ENCODE results near the gene LETMD1. TPM values are rescaled to one million over a fixed set of nuclear protein-coding genes. Genes with fewer than 3 reads are reported as not detected.

The LETMD1 gene
- total and polyA plus RNA-seq, 9 donors, result 53.5 to 122 (median 69.2) TPM

DNA sequence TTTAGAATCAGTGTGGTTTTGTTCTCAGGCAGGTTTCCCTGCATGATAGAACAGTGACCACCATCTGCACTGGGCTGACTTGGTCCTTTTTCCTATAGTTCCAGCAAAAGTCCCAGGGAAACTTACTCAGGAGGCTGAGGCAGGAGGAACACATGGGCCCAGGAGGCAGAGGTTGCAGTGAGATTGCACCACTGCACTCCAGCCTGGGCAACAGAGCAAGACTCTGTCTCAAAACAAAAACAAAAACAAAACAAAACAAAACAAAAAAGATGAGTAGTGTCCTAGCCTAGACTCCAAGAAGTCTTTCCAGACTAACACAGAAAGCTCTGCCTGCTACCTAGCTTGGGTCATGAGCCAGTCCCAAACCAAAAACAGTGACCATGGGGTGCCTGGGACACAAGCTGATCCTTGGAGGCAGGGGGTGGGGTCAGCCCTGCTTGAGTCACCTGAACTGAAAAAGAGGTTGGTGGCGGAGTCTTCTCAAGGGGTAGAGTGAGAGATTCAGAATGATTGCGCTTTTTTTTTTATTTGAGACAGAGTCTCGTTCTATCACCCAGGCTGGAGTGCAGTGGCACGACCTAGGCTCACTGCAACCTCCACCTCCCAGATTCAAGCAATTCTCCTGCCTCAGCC is 14.6 kb upstream of the LETMD1 start:
- Histone ChIP-seq H3K4me3 (no peak overlapping the region), H3K27ac (no peak overlapping the region), H3K4me1 (ENCODE audit: insufficient read depth) (no peaks in the 10 kb centered on the region), H3K36me3 (no peaks in the 10 kb centered on the region), H3K27me3 (no peaks in the 10 kb centered on the region), H3K9me3 (no peaks in the 10 kb centered on the region)
- intact Hi-C loops (cut with DNase I), result no loop called here
- DNase-seq, result no peak
- TF ChIP-seq, protein P1, sequence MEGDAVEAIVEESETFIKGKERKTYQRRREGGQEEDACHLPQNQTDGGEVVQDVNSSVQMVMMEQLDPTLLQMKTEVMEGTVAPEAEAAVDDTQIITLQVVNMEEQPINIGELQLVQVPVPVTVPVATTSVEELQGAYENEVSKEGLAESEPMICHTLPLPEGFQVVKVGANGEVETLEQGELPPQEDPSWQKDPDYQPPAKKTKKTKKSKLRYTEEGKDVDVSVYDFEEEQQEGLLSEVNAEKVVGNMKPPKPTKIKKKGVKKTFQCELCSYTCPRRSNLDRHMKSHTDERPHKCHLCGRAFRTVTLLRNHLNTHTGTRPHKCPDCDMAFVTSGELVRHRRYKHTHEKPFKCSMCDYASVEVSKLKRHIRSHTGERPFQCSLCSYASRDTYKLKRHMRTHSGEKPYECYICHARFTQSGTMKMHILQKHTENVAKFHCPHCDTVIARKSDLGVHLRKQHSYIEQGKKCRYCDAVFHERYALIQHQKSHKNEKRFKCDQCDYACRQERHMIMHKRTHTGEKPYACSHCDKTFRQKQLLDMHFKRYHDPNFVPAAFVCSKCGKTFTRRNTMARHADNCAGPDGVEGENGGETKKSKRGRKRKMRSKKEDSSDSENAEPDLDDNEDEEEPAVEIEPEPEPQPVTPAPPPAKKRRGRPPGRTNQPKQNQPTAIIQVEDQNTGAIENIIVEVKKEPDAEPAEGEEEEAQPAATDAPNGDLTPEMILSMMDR (IDR thresholded peaks at IDR 0.05), result no peak
- no peak for TF ChIP-seq POLR2A (IDR thresholded peaks at IDR 0.05)
- no peak for TF ChIP-seq EP300 (IDR thresholded peaks at IDR 0.05)
- WGBS, 3 donors, result 90 to 94% (median 93%) methylated on average over 4 of the region's 4 CpGs

DNA sequence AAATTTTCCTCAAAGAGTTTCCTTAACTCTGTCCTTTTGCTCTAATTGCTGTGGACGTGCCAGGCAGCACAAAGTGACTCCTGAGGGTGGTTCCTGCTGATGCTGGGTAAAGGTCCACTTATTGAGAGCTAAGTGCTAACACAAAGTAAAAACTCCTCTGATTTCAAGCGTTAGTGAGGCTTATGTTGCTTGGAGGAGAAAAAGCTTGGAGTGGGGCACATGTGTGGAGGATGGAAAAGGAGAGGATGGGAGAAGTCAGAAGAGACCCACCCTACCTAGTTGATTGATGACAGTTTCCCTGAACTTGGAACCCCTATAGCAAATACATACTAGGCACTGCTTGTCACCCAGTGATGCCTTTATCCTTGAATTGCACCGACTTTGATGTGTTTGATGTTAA is 11.8 kb upstream of the LETMD1 start:
- intact Hi-C loops (cut with DNase I), result no loop called here
- 56 to 64% (median 58%) methylated on average over 3 of the region's 3 CpGs for WGBS, 3 donors
- TF ChIP-seq, protein P1 (IDR thresholded peaks at IDR 0.05), result no peak
- no peak for TF ChIP-seq EP300 (IDR thresholded peaks at IDR 0.05)
- no peak for TF ChIP-seq POLR2A (IDR thresholded peaks at IDR 0.05)
- no peak for DNase-seq
- Histone ChIP-seq H3K4me1 (ENCODE audit: insufficient read depth) (no peaks in the 10 kb centered on the region), H3K4me3 (no peak overlapping the region), H3K9me3 (no peaks in the 10 kb centered on the region), H3K27ac (no peak overlapping the region), H3K27me3 (no peaks in the 10 kb centered on the region), H3K36me3 (no peaks in the 10 kb centered on the region)

DNA sequence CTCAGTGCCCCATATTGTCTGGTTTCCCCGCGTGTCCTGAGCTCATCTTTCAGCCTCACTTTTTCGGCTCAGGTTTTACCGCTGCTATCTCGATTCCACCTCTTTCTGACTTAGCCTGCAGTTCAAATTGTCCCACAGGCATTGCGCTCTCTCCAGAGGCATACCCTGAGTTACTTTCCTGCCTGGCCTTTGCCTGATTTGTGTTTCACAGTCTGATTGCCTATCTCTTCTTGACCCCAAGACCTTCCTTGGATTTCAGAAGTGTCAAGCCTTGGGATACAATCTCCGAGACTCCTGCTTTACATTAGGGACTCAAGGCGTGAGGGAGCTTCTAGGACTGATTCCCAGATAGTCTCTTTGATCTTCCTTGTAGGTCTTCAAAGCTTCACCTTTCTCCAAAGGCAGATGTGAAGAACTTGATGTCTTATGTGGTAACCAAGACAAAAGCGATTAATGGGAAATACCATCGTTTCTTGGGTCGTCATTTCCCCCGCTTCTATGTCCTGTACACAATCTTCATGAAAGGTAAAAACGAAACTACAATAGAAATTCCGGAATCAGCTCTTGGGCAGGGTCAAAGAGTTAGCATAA is 629 bp downstream of the LETMD1 start:
- TF ChIP-seq EP300 (IDR thresholded peaks at IDR 0.05), result no peak
- Histone ChIP-seq H3K4me1 (ENCODE audit: insufficient read depth) (no peaks in the 10 kb centered on the region), H3K27me3 (no peaks in the 10 kb centered on the region), H3K9me3 (no peaks in the 10 kb centered on the region), H3K36me3 (no peaks in the 10 kb centered on the region), H3K27ac (peak overlapping the region in 1 of 2 donors; percentile 91), H3K4me3 (peak overlapping the region; percentile 60)
- intact Hi-C loops (cut with DNase I), result loop anchor here in 1 of 4 donors (10.0 kb wide), 1 partner anchor 296 kb away; the partner anchor contains the start of gene CELA1
- 11 to 26% (median 16%) methylated on average over 14 of the region's 14 CpGs for WGBS, 3 donors
- peak in 1 of 5 donors; percentile 26 for DNase-seq

DNA sequence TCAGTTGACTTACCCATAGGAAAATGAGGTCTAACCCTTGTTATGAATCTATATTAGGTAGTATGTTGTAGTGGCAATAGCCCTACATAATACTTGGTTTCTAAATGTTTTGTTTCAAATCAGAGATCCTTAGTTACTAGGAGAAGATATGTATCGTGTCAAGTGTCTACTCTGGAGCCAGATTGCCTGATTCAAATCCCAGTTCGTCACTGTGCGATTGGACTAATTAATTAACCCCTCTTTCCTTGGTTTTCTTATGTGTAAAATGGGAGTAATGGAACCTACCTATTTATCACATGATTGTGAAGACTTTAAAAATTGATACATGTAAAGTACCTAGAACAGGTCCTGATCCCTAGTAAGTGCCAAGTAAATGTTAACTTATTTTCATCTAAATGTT is 1.4 kb downstream of the LETMD1 start:
- WGBS, 3 donors, result 48 to 59% (median 57%) methylated on average over 3 of the region's 3 CpGs
- TF ChIP-seq, protein P1 (IDR thresholded peaks at IDR 0.05), result no peak
- TF ChIP-seq POLR2A (IDR thresholded peaks at IDR 0.05), result no peak
- no peak for TF ChIP-seq EP300 (IDR thresholded peaks at IDR 0.05)

DNA sequence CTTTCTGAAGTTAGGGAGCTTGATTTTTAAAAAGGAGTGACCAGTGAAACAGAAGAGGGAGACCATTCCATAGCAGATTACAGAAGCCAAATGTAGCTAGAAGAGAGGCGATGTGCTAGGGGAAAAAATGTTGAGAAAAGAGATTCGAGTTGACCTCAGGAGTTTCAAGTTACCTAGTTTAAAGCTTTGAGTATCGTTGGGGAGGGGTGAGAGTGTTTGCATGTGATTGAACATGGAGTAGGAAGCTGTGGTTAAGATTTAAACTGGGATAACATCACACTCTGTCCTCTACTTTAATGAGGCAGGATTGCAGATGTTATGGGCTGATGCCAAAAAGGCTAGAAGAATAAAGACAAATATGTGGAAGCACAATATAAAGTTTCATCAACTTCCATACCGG is 3.7 kb downstream of the LETMD1 start:
- H3K4me1 ChIP-seq (ENCODE audit: insufficient read depth), result no peaks in the 10 kb centered on the region
- TF ChIP-seq, protein P1 (IDR thresholded peaks at IDR 0.05), result no peak
- TF ChIP-seq EP300 (IDR thresholded peaks at IDR 0.05) (no peak), POLR2A (IDR thresholded peaks at IDR 0.05) (no peak)
- no peaks in the 10 kb centered on the region for H3K9me3 ChIP-seq
- WGBS, 3 donors, result 54 to 71% (median 57%) methylated on average over 4 of the region's 4 CpGs
- no peaks in the 10 kb centered on the region for H3K27me3 ChIP-seq
- H3K36me3 ChIP-seq, result no peaks in the 10 kb centered on the region
- no peak overlapping the region for H3K4me3 ChIP-seq
- no peak overlapping the region for H3K27ac ChIP-seq
- no peak for DNase-seq
- intact Hi-C loops (cut with DNase I), result no loop called here

More for the DNA sequence above, 1.4 kb downstream of the LETMD1 start:
- H3K9me3 ChIP-seq, result no peaks in the 10 kb centered on the region
- no peaks in the 10 kb centered on the region for H3K36me3 ChIP-seq
- H3K4me1 ChIP-seq (ENCODE audit: insufficient read depth), result no peaks in the 10 kb centered on the region
- H3K27ac ChIP-seq, result no peak overlapping the region
- H3K27me3 ChIP-seq, result no peaks in the 10 kb centered on the region
- intact Hi-C loops (cut with DNase I), result loop anchor here in 1 of 4 donors (10.0 kb wide), 1 partner anchor 295 kb away; the partner anchor contains the start of gene CELA1
- H3K4me3 ChIP-seq, result no peak overlapping the region
- no peak for DNase-seq

Measured in ovary (tissue), 9 donors.